Keratinocyte (primary cell): ENCODE data around the gene IL21R.

Source experiments
- EZH2 ChIP-seq: IDR thresholded peaks from one replicate; pipeline ENCODE4 v1.6.1; 2012; ENCODE audit warnings: inconsistent platforms, mild to moderate bottlenecking, low read length, moderate library complexity
- TF ChIP-seq, protein P1 (sequence below), 3 experiments: IDR thresholded peaks in 1 of 3; conservative IDR thresholded peaks in 1 of 3; optimal IDR thresholded peaks in 1 of 3; 2 replicates in 2 of 3; 3 replicates in 1 of 3; pipeline versions ENCODE3 to v1.5.1; 2011; ENCODE audit warnings: low read length in 3 of 3, mild to moderate bottlenecking in 3 of 3, moderate library complexity in 2 of 3, control low read depth in 1 of 3, inconsistent platforms in 1 of 3; ENCODE audit not compliant: insufficient read depth in 2 of 3; ENCODE audit errors: extremely low read depth in 1 of 3

- TF ChIP-seq, protein P1, sequence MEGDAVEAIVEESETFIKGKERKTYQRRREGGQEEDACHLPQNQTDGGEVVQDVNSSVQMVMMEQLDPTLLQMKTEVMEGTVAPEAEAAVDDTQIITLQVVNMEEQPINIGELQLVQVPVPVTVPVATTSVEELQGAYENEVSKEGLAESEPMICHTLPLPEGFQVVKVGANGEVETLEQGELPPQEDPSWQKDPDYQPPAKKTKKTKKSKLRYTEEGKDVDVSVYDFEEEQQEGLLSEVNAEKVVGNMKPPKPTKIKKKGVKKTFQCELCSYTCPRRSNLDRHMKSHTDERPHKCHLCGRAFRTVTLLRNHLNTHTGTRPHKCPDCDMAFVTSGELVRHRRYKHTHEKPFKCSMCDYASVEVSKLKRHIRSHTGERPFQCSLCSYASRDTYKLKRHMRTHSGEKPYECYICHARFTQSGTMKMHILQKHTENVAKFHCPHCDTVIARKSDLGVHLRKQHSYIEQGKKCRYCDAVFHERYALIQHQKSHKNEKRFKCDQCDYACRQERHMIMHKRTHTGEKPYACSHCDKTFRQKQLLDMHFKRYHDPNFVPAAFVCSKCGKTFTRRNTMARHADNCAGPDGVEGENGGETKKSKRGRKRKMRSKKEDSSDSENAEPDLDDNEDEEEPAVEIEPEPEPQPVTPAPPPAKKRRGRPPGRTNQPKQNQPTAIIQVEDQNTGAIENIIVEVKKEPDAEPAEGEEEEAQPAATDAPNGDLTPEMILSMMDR (optimal IDR thresholded peaks at IDR 0.05 in 1 of 3, IDR thresholded peaks at IDR 0.05 in 1 of 3, conservative IDR thresholded peaks at IDR 0.05 in 1 of 3; ENCODE audit: extremely low read depth in 1 of 3, insufficient read depth in 2 of 3, low read length in 3 of 3) = no peak
- no peak for TF ChIP-seq EZH2
Measured at GRCh38 chr16:27365142-27366089, 36.6 kb upstream of the IL21R start.
